NOMO-1 treated with dmso at 0.1 percent for 144 hours (cell line): ENCODE data around the gene DOK7.
"Not testable (repeated sequence)": the region's sequence is repeated elsewhere in the genome, so short reads cannot be mapped to it uniquely, and the experiment has no call there.

Experiments
- DNase-seq: peaks from one replicate; lab custom pipeline; 2025; ENCODE audit not compliant: unreplicated experiment; lab: John Stamatoyannopoulos, UW

DOK7 gene

DNA sequence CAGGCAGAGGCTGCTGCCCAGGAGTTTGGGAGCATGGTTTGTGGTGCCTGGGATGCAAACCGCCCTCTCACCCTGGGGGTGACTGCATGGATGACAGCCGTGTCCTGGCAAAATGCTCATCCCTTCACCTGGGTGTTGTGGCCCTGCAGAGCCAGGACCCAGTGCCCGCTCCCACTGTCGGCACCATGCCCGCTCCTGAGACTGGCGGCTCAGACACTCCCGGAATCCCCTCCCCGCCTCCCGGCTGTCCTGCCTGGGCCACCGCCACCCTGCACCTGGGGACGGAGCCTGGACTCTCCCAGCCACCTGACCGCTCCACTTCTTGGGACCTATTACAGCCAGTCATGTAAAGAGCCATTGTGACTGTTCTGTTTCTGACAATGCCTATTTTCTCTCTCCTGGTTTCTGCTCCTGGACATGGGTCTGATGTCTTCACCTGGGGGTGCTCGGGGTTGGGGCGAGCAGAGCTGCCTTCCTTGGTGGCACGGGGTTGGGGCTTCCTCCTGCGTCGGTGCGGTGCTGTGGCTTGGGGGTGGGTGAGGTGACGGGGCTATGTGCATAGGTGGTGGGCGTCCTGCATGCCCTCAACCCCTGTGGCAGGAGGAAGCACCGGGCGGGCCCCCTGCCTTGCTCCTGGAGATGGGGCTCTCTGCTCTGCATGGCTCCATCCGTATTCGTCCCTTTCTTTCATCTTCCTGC, 38.2 kb downstream of the DOK7 start:
- no peak for DNase-seq

DNA sequence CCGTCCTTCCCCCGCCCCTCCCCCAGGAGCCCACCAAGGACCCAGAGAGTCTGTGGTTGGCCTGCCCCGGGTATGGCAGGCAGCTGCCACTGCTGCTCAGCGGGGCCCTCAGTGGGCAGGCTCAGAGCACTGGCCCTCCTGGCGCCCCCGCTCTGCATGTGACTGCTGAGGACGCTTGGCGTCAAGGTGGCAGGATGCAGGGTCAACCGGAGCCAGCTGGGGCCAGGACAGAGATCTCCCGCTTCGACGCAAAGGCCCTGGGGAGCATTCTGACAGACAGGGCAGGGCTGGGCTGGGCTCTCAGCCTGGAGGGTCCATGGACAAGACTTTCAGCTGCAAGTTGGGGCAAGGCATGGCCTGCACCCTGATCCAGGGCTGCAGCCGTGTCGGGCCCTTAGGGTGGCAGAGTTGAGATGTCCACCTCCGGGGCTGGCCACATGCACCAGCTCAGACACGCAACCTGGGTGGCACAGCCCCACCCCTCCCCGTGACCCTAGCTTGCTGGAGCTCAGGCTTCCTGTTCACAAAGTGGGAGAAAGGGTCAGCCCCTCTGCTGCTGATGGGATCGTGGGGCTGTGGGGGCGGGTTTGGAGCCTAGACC, 38.8 kb downstream of the DOK7 start:
- no peak for DNase-seq

DNA sequence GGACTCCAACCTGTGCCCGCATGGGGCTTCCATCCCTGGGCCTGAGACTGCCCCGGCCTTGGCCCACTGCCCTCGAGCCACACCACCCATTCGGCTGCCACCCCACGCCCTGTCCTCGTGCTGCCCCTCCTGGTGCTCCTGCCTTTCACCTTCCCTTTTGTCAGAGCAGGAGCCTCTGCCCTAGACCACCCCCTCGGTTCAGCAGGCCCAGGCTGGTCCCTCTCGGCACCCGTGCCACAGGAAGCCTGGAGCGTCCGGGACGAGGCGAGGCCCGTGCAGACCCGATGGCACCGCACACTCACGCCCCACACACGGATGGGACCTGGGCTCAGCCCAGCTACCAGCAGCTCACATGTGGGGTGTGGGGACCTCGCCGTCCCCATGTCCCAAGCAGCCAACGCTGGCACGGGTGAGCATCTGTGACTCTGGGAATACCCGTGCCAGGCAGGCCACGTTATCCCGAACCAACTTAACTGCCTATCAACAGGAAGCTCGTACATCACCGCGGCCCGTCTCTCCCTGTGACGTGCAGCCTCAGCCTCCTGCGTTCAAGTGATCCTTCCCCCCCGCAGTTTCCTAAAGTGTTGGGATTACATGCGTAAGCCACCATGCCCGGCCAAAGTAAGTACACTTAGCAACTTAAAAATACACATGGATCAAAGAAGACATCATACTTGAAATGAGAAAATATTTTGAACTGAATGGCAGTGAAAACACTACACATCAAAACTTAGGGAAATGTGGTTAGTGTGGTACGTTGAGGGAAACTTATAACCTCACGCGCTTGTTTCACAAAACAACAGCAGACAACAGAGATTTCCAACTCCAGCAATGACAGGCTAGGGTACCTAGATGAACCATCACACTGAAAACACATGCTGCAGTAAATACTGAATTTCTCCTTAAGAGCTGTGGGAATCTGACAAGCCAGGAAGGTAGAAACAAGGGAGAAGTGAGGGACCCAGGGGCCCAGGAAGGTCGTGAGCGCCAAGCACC, 40.1 kb downstream of the DOK7 start:
- no peak for DNase-seq

DNA sequence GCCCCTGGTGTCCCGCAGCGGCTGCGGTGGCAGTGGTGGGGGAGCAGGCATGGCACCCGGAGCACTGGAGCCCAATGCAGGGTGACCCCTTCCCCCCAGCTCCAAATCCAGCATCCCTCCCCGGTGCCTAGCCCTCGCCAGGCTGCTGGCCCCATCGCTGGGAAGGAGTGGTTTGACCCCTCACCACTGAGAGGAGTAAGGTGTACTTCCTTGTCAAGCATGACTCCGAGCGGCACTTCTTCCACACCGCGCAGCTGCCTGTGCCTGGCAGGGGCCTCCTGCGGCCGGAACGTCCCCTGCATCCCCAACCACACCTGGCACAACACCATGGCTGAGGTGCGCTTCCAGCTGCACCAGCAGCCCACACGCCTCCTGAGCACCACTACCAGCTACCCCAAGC, 42.1 kb downstream of the DOK7 start:
- no peak for DNase-seq

DNA sequence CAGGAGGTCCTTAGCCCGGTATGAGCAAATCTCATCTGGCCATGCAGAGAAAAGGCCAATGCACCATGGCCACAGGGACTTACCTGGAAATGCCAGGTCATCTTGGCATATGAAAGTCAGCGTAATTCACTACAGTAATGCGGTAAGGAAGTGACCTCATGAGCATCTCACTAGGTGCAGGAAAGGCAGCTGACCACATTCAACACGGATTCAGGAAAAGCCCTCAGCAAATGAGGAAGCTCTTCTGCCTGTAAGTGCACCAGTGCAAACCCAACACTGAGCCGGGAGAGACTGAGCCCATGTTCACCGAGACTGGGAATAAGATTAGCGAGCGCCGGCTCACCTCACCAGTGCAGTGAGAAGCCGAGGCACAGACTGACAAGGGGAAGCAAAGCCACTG, 45.4 kb downstream of the DOK7 start:
- DNase-seq = no peak

DNA sequence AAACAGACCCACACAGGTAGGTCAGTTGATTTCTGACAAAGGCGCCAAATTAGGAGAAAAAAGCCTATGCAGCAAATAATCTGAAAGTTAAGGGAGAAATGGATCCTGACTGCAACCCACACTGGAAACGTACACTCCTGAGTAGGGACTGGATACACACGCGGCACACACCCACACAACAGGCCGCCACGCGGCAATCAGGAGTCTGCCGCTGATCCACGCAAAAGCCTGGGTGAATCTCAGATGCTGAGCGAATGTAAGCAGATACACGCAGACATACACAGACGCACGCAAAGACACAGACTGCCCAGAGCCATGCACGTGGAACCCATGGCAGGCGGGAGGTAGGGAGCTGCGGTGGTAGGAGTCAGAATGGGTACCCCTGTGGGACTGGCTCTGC, 47.4 kb downstream of the DOK7 start:
- DNase-seq = no peak

DNA sequence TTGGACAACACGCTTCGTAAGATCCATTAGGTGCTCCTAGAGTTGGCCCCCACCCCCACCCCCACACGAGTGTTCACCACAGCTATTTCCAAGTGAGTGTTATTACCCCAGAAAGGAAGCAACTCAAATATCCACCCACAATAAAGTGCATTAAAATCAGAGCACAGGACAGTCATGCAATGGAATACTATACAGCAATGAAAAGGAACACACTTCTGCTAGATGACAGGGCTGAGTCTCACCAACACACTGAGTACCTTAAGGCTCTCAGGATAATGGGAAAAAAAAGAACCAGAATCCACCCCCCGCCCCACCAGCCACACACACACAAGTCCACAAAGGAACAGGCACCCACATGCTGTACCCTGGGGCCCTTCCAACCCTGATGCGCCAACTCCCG, 48.1 kb downstream of the DOK7 start:
- no peak for DNase-seq

DNA sequence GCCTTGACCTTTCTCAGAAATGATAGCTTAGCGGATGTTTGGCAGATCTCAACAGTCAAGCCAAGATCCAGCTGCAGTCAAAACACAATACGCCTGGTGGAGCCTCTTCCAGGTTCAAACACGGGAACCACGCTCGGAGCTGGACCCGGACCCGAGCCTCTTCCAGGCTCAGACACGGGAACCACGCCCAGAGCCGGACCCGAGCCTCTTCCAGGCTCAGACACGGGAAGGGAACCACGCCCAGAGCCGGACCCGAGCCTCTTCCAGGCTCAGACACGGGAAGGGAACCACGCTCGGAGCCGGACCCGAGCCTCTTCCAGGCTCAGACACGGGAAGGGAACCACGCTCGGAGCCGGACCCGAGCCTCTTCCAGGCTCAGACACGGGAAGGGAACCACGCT, 48.5 kb downstream of the DOK7 start:
- DNase-seq = not testable (repeated sequence)

DNA sequence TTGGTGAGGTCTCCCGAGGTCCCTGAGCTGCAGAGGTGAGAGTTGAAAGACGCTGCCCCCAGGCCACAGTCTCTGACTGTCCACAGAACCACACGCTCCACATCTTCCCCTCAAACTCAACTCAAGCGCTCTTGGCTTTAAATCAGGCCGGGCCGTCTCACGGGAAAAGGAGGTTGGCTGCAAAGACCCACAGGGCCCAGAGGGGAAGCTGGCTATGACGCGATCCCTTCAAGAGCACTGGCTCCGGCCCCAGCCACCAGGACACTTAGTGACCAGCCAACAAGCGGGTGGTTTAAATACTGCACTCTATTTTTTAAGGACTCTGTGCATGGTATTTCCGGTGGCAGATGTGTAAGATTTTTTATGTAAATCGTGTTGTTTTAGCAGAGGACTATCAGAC, 49.2 kb downstream of the DOK7 start:
- no peak for DNase-seq

DNA sequence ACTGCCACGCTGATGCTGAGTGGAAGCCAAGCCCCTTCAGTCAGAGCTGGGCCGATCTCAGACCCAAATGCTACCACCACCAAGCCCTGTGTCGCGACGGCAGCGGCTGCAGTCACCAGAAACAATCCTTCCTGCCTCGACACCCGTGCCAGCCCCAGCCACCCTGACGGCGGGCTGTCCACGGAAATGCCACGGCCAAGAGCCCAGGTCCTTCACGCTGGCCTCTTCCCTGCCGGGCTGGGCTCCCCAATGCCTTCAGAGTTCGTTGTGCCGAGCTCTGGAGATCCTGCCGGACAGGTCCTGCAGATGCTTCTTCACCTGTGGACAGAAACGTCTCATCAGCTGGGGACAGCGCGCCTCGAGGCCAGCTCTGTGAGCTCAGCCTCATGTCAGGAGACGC, 49.6 kb downstream of the DOK7 start:
- no peak for DNase-seq

DNA sequence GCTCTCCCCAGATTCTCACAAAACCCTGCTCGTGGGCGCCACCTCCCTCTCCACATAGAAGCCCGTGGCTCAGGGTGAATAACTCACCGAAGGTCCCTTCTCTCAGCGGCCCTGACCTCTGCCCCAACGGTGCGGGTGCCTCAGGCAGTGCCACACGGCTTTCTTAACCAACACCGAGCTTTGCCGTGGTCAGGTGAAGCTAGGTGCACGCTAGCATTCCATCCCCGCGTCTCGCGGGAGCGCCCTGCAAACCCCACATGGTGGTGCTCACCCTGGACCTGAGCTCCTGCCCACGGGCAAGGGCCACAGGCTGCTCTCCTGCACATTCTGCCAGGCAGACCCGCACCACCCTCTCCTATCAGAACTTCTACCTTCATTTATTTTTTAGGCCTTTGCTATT, 50.7 kb downstream of the DOK7 start:
- DNase-seq = no peak

DNA sequence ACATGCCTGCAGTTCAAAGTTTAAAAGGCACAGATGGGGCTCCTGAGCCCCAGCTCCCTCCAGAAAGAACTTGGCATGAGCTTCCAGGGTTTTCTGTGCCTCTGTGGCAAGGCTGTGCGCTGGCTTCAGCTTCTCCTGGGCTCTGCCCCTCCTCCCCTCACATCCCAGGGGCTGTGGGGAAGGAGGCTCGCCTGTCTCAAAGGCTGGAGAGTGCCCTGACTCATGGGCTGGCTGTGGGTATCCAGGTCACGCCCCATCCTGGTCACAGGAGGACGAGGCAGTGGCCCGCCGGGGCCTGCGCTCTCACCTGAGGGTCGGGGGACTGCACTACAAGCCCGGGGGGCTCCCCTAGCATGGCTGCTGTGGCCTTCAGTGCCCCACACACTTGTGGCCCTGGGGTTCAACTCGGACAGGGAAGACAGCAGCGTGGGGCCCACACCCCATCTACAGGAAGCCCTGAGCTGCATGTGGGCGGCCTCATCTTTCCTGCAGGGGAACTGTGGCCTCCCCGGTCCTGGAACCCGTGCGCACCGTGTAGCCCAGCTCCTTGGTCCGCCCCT, 51.2 kb downstream of the DOK7 start:
- no peak for DNase-seq

DNA sequence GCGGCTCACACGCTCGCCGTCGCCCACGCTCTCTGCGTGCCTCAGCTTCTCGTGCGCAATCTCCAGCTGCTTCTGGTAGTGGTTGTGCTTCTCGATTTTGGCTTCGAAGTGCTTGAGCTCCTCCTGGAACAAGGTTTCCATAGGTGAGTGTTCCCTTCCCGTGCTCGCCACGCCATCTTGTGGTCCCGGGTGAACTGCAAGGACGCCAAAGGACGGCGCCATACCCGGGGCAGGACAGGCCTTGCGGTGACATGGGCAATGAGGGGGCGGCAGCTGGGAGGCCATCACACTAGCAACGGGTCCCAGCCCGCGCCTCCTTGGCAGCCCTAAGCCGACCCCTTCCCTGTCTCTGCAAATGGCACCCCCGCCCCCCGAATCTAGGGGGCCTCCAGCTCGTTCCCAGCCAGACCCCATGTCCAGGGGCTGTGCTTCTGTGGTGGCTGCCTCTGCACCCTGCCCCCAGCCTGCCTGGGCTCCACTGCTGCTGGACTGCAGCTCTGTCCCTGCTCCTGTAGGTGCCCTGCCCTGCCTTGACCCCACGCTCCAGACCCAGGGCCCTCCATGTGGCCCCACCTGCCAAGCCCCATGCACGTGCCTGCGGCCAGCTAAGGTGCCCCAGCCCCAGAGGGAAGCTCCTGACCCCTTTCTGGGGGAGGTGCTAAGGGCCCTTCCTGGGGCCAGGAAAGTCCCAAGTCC, 51.8 kb downstream of the DOK7 start:
- DNase-seq = no peak

DNA sequence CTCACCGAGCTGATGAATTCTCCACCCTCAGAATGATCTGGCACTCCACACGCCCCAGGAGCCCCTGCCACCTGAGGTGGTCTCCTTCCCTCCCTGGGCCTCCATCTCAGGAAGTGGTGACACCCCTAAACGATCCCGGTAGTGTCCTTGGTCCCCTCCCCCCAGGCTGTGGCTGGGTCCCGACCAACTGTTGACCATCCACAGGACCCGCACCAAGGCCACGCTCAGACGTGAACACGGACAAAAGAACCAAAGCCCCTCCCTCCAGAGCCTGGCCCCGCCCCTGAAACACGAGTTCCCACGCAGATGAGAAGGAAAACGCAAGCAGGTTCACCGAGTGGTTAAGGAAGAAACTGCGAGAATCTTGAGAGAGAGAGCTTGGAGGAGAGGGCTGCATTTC, 52.5 kb downstream of the DOK7 start:
- no peak for DNase-seq

DNA sequence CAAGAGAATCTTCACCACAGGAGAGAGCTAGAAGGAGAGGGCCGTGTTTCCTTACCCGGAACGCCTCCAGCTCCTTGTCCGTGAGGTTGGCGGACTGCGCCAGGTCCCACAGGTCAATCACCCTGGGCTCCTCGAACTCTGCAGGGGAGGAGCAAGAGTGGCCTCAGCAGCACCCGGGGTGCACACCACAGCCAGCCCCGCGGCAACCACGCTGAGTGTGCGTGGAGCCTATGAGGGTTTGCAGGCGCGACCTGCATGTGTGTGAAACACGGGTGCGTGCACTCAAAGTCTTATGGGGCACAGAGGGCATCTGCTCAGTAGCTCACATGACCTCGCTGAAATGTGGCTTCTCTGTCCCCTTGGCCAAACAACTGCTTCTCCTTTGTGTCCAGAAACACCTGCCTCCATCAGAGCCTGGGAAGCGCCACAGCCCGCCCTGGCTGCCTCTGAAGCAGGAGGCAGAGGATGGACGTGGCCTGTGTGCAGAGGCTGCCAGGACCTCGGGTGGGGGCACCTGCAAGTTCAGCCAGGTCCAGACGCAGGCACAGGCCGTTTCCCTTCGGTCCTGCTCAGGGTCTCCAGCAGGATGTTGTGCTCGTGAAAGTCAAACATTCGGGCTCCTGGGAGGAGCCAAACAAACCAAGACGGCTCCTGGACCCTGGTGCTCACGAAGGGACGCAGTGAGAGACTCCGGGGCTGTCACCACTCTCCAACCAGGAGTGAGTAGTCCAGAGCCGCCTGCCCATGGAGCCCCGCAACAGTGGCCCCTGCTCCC, 53.1 kb downstream of the DOK7 start:
- no peak for DNase-seq

DNA sequence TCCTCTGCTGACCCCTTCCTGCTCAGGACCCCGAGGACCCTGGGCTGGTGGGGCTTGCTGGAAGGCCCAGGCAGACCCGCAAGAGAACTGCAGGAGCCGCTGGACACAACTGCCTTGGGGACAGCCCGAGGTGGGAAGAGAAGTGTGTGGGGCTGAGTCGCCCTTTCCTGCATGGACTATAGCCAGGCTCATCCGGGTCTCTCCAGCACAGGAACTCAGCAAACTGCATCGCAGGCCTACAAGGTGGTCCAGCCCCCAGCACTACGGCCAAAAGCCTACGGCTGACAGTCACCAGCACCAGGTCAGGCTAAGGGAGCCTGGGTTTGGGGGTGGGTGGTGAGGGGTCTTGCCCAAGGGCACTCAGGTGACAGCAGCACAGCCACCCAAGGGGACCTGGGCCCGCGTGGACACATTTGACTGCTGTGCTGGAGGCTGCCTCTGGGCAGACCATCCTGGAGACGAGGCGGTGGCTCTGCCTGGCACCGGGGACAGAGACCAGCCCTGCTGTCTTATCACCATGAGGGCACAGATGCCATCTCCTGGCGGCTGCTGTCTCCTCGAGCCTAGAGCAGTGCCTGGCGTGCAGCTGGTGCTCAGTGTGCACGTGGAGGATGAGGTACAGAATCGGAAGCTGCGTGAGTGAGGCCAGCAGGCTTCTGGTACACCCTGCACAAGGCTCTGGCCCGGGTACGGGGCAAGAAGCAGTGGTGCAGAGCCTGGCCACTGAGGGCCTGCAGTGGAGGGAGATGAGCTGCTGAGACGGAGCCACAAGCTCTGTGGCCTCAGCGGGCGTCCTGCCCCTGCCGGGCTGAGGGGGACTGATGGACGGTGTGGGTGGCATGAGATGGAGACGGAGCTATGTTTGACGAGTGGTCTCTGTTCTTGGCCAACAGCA, 54.0 kb downstream of the DOK7 start:
- no peak for DNase-seq

DNA sequence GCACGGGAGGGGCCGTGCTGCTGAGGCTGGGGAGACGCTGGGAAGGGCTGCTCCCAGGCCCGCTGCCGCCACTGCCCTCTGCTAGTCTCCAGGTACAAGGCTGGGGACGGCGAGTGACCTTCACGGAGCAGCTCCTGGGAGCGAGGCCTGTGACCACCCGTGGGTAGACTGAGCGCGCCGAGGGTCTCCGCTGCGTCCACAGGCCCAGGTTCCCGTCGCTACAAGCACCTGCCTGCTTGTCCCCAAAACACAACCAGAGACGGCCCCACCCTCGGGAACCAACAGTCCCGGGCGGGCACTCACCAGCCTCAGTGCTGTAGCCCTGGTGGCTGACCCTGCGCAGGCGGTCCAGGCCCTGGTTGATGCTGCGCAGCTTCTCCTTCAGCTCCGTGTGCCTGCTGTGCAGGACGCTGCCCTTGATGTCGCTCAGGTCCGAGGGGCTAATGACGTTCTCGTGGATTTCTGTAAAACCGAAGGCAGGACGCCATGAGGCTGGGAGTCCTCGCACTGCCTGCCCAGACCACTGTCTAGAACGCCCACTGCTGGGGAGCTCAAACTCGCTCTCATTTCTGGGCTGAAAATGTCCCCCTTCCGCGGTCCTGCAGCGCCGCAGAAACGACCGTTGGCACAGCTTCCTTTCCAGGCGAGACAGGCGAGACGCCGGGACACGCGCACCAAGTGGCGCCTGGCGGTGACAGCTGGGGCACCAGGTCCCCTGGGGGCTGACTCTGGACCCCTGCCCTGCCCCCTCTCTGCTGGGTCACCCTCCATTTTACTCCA, 54.8 kb downstream of the DOK7 start:
- no peak for DNase-seq

DNA sequence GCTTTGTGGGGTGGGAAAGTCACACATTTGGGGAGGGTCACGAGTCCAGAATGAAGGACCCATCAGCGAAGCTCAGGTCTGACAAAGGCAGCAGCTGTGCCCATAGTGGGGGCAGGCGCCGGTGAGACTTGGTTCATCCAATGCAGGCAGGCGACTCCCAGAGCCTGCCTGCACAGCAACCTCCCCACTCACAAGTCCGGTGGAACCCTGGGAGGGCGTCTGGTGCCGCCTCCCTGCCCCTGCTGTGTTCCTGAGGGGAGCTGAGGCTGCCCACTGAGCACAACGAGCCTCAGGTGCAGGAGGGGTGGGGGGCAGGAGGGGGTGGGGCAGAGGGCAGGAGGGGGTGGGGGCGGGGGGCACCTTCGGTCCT, 55.4 kb downstream of the DOK7 start:
- DNase-seq = no peak

DNA sequence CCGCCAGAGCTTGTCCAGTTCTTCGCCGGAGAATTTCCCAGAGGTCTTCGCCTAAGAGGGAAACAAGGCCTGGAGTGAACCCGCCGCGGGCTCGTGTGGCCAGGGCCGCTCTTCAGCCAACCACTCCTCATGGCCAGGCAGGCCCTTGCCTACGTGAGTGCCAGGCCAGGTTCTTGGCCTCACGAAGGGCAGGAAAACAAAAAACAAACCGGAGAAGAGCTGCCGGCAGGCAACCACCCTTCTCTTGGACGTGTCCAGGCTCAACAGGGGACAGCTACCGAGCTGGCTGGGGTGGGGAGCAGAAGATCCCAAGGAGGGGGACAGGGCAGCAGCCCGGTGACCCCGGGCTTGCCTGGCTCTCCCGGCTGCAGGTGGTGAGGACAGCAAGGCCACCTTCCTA, 55.8 kb downstream of the DOK7 start:
- no peak for DNase-seq
